HEK293T (cell line): ENCODE data around the gene PGBD5.

Experiments
- CTCF ChIA-PET: fragments of 350-600 bp; formaldehyde crosslinking; extraction: SDS; loops from one replicate; lab custom pipeline; 2021; ENCODE audit warnings: antibody characterized with exemption, inconsistent platforms; lab: Yijun Ruan, JAX
- POLR2A ChIA-PET: fragments of 350-600 bp; formaldehyde crosslinking; extraction: SDS; loops from one replicate; lab custom pipeline; 2020; ENCODE audit warnings: antibody characterized with exemption, inconsistent platforms; lab: Yijun Ruan, JAX
- DNase-seq: peaks from one replicate; pipeline ENCODE4 v3.0.0; 2012; ENCODE audit warnings: mixed read lengths; ENCODE audit errors: extremely low spot score
- ARNT ChIP-seq: fragments of 450-650 bp; IDR thresholded peaks from 2 replicates; pipeline ENCODE4 v1.6.1; 2017; ENCODE audit warnings: mild to moderate bottlenecking
- BHLHE40 ChIP-seq: fragments of 450-650 bp; IDR thresholded peaks from 2 replicates; pipeline ENCODE4 v1.6.1; 2016; ENCODE audit warnings: mild to moderate bottlenecking, moderate library complexity, borderline replicate concordance
- CTBP1 ChIP-seq: fragments of 450-650 bp; IDR thresholded peaks from 2 replicates; pipeline ENCODE4 v1.6.1; 2016; ENCODE audit warnings: borderline replicate concordance
- ELF4 ChIP-seq: fragments of 450-650 bp; IDR thresholded peaks from 2 replicates; pipeline ENCODE4 v1.6.1; 2017; ENCODE audit warnings: antibody characterized with exemption
- FOXA1 ChIP-seq: fragments of 450-650 bp; IDR thresholded peaks from 2 replicates; pipeline ENCODE4 v1.6.1; 2016; ENCODE audit warnings: mild to moderate bottlenecking
- FOXK2 ChIP-seq: fragments of 450-650 bp; IDR thresholded peaks from 2 replicates; pipeline ENCODE4 v1.6.1; 2016; ENCODE audit warnings: mild to moderate bottlenecking
- FOXM1 ChIP-seq: fragments of 450-650 bp; IDR thresholded peaks from 2 replicates; pipeline ENCODE4 v1.6.1; 2017; ENCODE audit warnings: mild to moderate bottlenecking, borderline replicate concordance
- HDGF ChIP-seq: fragments of 450-650 bp; IDR thresholded peaks from 2 replicates; pipeline ENCODE4 v1.6.1; 2017; ENCODE audit warnings: antibody characterized with exemption, borderline replicate concordance
- L3MBTL2 ChIP-seq: fragments of 450-650 bp; conservative IDR thresholded peaks from 2 replicates; pipeline ENCODE4 v1.6.1; 2016; ENCODE audit warnings: mild to moderate bottlenecking
- LEF1 ChIP-seq: fragments of 450-650 bp; IDR thresholded peaks from 2 replicates; pipeline ENCODE4 v1.6.1; 2017; ENCODE audit warnings: mild to moderate bottlenecking, borderline replicate concordance
- NFRKB ChIP-seq: fragments of 450-650 bp; IDR thresholded peaks from 2 replicates; pipeline ENCODE4 v1.6.1; 2016; ENCODE audit warnings: mild to moderate bottlenecking, moderate library complexity
- SP1 ChIP-seq: fragments of 450-650 bp; IDR thresholded peaks from 2 replicates; pipeline ENCODE4 v1.6.1; 2017
- SUZ12 ChIP-seq: fragments of 450-650 bp; IDR thresholded peaks from 2 replicates; pipeline ENCODE4 v1.6.1; 2016; ENCODE audit warnings: mild to moderate bottlenecking
- TARDBP ChIP-seq: fragments of 450-650 bp; IDR thresholded peaks from 2 replicates; pipeline ENCODE4 v1.6.1; 2016
- ZNF384 ChIP-seq: fragments of 450-650 bp; IDR thresholded peaks from 2 replicates; pipeline ENCODE4 v1.6.1; 2016
- TF ChIP-seq, protein P1 (sequence below): fragments of 450-650 bp; IDR thresholded peaks from 2 replicates; pipeline ENCODE4 v1.6.1; 2016

PGBD5 gene

DNA sequence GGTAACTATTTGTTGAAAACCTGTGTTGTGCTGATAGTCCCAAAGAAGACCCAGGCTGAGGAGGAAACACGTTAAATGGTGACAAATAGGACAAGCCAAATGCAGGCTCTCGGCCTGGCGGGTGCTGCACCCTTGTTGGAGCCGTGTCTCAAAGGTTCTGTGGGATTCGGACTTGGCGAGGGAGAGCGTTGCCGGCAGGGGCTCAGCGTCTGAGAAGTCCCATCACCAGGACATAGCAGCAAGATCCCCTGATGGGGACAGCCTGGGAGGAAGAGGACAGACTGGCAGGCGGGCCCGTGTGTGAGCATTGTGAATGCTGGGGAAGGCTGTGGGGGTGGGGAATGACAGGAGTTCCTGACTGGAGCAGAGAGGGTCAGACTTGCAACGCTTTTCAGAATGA, 142.5 kb downstream of the PGBD5 start:
- DNase-seq = no peak
- TF ChIP-seq NFRKB = no peak
- TF ChIP-seq CTBP1 = no peak
- no peak for TF ChIP-seq LEF1
- TF ChIP-seq L3MBTL2 = no peak
- TF ChIP-seq SUZ12 = no peak
- no peak for TF ChIP-seq FOXK2
- TF ChIP-seq TARDBP = no peak
- no peak for TF ChIP-seq ZNF384
- TF ChIP-seq ELF4 = no peak
- TF ChIP-seq FOXM1 = no peak
- no peak for TF ChIP-seq SP1
- TF ChIP-seq ARNT = no peak
- TF ChIP-seq, protein P1, sequence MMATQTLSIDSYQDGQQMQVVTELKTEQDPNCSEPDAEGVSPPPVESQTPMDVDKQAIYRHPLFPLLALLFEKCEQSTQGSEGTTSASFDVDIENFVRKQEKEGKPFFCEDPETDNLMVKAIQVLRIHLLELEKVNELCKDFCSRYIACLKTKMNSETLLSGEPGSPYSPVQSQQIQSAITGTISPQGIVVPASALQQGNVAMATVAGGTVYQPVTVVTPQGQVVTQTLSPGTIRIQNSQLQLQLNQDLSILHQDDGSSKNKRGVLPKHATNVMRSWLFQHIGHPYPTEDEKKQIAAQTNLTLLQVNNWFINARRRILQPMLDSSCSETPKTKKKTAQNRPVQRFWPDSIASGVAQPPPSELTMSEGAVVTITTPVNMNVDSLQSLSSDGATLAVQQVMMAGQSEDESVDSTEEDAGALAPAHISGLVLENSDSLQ = no peak
- TF ChIP-seq FOXA1 = no peak
- TF ChIP-seq BHLHE40 = no peak
- no peak for TF ChIP-seq HDGF
- POLR2A ChIA-PET = no interaction called here
- CTCF ChIA-PET = no interaction called here

DNA sequence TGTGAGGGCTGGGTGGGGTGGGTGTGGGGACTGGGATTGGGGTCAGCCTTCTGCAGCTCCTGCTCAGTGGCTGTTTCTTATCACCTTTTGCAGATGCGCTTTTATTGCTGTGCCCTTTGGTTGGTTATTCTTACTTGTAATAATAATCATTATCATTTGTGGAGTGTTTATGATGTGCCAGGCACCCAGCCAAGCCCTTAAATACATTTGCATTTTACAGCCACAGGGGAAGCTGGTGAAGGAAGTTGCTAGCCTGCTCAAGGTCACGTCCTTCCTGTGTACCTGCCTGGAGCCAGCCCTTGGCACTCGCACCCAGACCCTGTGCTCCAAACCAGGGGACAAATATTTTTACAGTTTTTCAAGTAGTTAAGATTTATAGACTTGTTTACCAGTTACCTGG, 144.0 kb downstream of the PGBD5 start:
- CTCF ChIA-PET = no interaction called here
- TF ChIP-seq ARNT (no peak), CTBP1 (no peak), SP1 (no peak), TARDBP (no peak), BHLHE40 (no peak)
- TF ChIP-seq, protein P1 = no peak
- POLR2A ChIA-PET = no interaction called here
- no peak for DNase-seq

DNA sequence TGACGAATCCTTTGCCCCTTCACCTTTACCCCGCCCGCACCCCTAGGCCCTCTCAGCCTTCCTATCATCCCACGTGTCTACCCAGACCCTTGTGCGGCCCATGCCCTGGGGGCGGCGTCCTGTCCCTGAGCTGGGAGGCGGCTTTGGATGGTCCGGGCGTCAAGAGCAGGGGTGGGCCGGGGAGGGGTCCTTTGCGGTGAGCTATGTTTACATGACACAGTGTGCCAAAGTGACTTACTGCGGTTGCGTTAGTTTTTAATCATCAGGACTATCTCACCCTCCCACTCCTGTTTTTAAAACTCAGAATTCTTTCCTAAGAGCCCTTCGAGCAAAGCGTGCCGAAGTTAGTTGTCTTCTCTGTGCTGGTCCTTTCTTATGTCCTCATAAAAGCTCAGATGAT, 144.6 kb downstream of the PGBD5 start:
- TF ChIP-seq FOXM1 (no peak), ELF4 (no peak), NFRKB (no peak), TARDBP (no peak)
- ChIA-PET POLR2A (no interaction called here), CTCF (no interaction called here)
- no peak for DNase-seq

DNA sequence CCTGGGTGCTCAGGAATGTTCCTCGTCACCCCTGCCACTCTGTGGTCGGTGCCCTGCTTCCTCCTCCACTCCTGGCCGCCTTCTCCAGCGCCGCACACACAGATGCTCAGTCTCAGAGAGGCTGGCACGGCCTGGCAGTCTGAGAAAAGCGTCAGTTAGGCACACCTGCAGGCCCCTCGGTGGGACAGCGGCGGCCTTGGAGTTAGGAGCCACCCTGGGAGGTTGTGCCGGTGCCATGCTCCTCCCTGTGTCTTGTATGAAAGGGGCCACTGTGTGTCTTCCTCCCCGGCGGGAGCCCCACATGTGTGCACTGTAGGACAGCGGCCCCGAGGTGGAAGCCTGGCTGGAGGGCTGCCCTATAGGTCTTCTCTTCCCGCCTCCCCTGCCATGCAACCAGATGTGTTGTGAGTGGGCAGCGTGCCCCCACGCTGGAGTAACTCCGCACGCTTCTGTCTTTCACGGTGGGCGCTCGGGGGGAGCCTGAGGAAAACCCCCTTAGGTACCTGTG, 145.2 kb downstream of the PGBD5 start:
- CTCF ChIA-PET = no interaction called here
- DNase-seq = no peak
- POLR2A ChIA-PET = no interaction called here
- TF ChIP-seq TARDBP = no peak
- TF ChIP-seq HDGF = no peak
- no peak for TF ChIP-seq FOXM1
- no peak for TF ChIP-seq ZNF384
- TF ChIP-seq SUZ12 = no peak
- TF ChIP-seq NFRKB = no peak
- TF ChIP-seq, protein P1 = no peak
- no peak for TF ChIP-seq BHLHE40
- TF ChIP-seq FOXK2 = no peak
- TF ChIP-seq FOXA1 = no peak
- no peak for TF ChIP-seq CTBP1
- TF ChIP-seq LEF1 = no peak
- TF ChIP-seq SP1 = no peak
- TF ChIP-seq ARNT = no peak
- no peak for TF ChIP-seq L3MBTL2
- TF ChIP-seq ELF4 = no peak

DNA sequence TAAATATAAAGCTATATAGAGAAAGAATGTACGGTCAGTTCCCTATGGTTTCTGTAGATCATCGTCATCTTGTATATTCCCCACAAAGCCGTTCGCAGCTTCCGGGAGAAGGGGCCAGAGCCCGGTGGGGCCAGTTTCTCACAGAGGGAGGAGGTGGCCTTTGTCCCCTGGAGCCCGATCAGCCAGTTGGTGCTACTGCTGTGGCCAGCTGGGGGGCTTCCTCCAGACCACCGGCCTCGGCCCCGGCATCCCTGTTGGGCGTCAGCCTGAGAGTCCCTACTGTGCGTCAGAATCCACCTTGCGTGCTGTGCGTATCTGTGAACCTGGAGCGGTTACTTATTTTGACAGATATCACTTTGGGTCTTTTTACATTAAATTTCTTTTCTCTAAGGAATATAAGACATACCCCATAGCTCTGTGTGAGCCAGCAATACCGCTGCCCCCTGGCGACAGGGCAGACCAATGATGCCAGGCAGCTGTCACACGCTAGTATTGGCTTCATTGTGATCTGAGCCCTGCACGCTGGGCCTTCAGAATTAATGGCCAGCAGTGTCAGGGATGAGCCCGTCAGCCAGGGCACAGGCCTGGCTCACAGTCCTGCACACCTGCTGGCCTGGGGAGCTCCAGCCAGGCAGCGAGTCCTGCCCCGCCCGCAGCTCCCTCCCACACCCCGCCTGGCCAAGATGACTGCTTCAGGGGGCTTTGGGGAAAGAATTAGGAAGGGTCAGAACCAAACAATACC, 145.9 kb downstream of the PGBD5 start:
- POLR2A ChIA-PET = no interaction called here
- TF ChIP-seq NFRKB = no peak
- TF ChIP-seq ELF4 = no peak
- TF ChIP-seq CTBP1 = no peak
- no peak for TF ChIP-seq TARDBP
- TF ChIP-seq L3MBTL2 = no peak
- TF ChIP-seq ARNT = no peak
- TF ChIP-seq FOXA1 = no peak
- TF ChIP-seq SUZ12 = no peak
- no peak for TF ChIP-seq LEF1
- no peak for TF ChIP-seq FOXM1
- no peak for TF ChIP-seq ZNF384
- TF ChIP-seq BHLHE40 = no peak
- TF ChIP-seq SP1 = no peak
- TF ChIP-seq HDGF = no peak
- no peak for TF ChIP-seq FOXK2
- TF ChIP-seq, protein P1 = no peak
- CTCF ChIA-PET = no interaction called here
- no peak for DNase-seq

DNA sequence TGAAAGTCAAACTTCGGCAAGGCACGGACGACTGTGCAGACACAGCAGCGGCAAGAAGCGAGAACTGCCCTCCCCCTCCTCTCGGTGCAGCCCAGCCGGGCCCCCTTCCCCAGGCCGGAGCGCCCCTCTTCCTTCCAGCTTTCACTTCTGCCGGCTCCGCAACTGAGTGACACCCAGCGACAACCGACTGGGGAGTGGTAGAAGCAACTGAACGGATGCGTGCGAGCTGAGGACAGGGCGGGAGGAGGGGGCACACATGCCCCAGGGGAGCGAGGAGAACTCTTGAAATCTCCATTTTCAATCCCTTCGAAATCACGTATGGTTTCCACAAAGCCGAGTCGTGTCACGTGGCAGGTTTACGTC, 146.6 kb downstream of the PGBD5 start:
- TF ChIP-seq ZNF384 = no peak
- TF ChIP-seq FOXA1 = no peak
- no peak for TF ChIP-seq ELF4
- TF ChIP-seq SUZ12 = no peak
- TF ChIP-seq FOXM1 = no peak
- TF ChIP-seq TARDBP = no peak
- no peak for TF ChIP-seq HDGF
- no peak for TF ChIP-seq SP1
- no peak for TF ChIP-seq BHLHE40
- TF ChIP-seq CTBP1 = no peak
- TF ChIP-seq NFRKB = no peak
- no peak for TF ChIP-seq L3MBTL2
- TF ChIP-seq ARNT = no peak
- no peak for TF ChIP-seq LEF1
- TF ChIP-seq, protein P1 = no peak
- TF ChIP-seq FOXK2 = no peak
- no peak for DNase-seq
- CTCF ChIA-PET = no interaction called here
- POLR2A ChIA-PET = no interaction called here
